HG02623 (cell line): ENCODE results near the gene PIPOX.

ENCODE experiments used
- ATAC-seq: cut with Tn5 transposase; IDR thresholded peaks from one replicate; pipeline ENCODE4 v1.9.1; 2021; ENCODE audit warnings: moderate library complexity; ENCODE audit not compliant: unreplicated experiment

Gene PIPOX

GRCh38 chr17:29094101-29094708, 51.3 kb downstream of the PIPOX start:
- ATAC-seq = no peak

- ATAC-seq = no peak
These were observed 52.5 kb downstream of the PIPOX start for GRCh38 chr17:29095439-29095838.

GRCh38 chr17:29096094-29096493, 53.2 kb downstream of the PIPOX start:
- ATAC-seq = no peak

GRCh38 chr17:29099527-29099926, 56.6 kb downstream of the PIPOX start:
- ATAC-seq = no peak

- no peak for ATAC-seq
These were observed 57.4 kb downstream of the PIPOX start for GRCh38 chr17:29100296-29100695.

- no peak for ATAC-seq
These were observed 59.1 kb downstream of the PIPOX start for GRCh38 chr17:29102046-29102445.

GRCh38 chr17:29102741-29103181, 59.8 kb downstream of the PIPOX start:
- no peak for ATAC-seq

GRCh38 chr17:29103341-29103740, 60.4 kb downstream of the PIPOX start:
- no peak for ATAC-seq
